Ovary (tissue), 9 donors: ENCODE measurements around the gene SWSAP1. TPM values are rescaled to one million over a fixed set of nuclear protein-coding genes. Genes with fewer than 3 reads are reported as not detected.

ENCODE experiments used
- DNase-seq, 5 donors: peaks; one replicate each; pipeline ENCODE4 v3.0.0-alpha.2; 2019 to 2020
- H3K27ac ChIP-seq, 2 donors: fragments of 200-600 bp; one replicate each; pipeline versions ENCODE4 v1.5.1 to v1.8.0; 2019 to 2022
- H3K27me3 ChIP-seq: fragments of 200-600 bp; one replicate; pipeline ENCODE4 v1.8.0; 2022
- H3K36me3 ChIP-seq: fragments of 200-600 bp; sonication (generic); one replicate; pipeline ENCODE4 v1.5.1; 2019
- H3K4me1 ChIP-seq: one replicate; pipeline ENCODE4 v1.8.1; 2013; ENCODE audit warnings: mild to moderate bottlenecking, moderate library complexity; ENCODE audit not compliant: insufficient read depth
- H3K4me3 ChIP-seq: fragments of 200-600 bp; sonication (generic); one replicate; pipeline ENCODE4 v1.5.1; 2017
- H3K9me3 ChIP-seq, 2 donors: fragments of 200-600 bp in 1 of 2; sonication (generic) in 1 of 2; one replicate each; pipeline versions ENCODE4 v1.5.1 to v1.8.1; 2013 to 2019; ENCODE audit warnings: mild to moderate bottlenecking in 1 of 2, moderate library complexity in 1 of 2
- CTCF ChIP-seq, 3 donors: fragments of 450-650 bp in 2 of 3; fragments of 200-600 bp in 1 of 3; IDR thresholded peaks; one replicate each; pipeline versions ENCODE4 v1.5.1 to v1.8.0; 2016 to 2022; ENCODE audit warnings: antibody characterized with exemption in 3 of 3, mild to moderate bottlenecking in 1 of 3
- EP300 ChIP-seq: sonication (generic); formaldehyde crosslinking; IDR thresholded peaks from one replicate; pipeline ENCODE4 v1.6.1; 2017; ENCODE audit warnings: antibody characterized with exemption
- POLR2A ChIP-seq: fragments of 450-650 bp; IDR thresholded peaks from one replicate; pipeline ENCODE4 v1.6.1; 2017; ENCODE audit warnings: antibody characterized with exemption, mild to moderate bottlenecking, moderate library complexity
- WGBS, 3 donors: extraction: QIAGEN DNeasy Blood & Tissue Kit in 1 of 3; methylation state at CpG; one replicate each; pipeline versions ENCODE4 v1.1.5 to v1.1.7; 2013 to 2017; 5-methylcytosine and 5-hydroxymethylcytosine counted together
- intact Hi-C, 4 donors: fragments of 100-400 bp; cut with DNase I; formaldehyde crosslinking; loops; one replicate each; pipeline versions ENCODE4 v1.11.0 to v1.15.1; 2022 to 2023
- polyA plus RNA-seq, 2 donors: library from polyadenylated mRNA; stranded (reverse); fragments of 200-250 nt in 1 of 2; fragments of 350-450 nt in 1 of 2; fragmentation: Illumina TruSeq in 1 of 2; extraction: RNeasy Lipid Tissue Mini Kit (QIAGEN cat#74804) in 1 of 2; gene quantifications; one replicate each; pipeline ENCODE4 v1.2.3, GENCODE V29; 2013 to 2014
- total RNA-seq, 7 donors: library from RNA; depleted of rRNA in 2 of 7; stranded (reverse); fragments of >200 nt in 2 of 7; fragmentation: NEBNext Ultra II Directional in 3 of 7; extraction: Animal tissue kit (Norgen Biotek cat#: 25700) in 3 of 7; gene quantifications; one replicate each; pipeline versions ENCODE4 v1.1.0 to v1.2.4, GENCODE V29; 2016 to 2023
- donor health status: DM: no; HTN: no; CAD: no; lungs with moderate emphysema.
- donor health status: DM: no; HTN: no; CAD: no.
- donor health status: Bipolar disorder and iron deficiency.
- donor health status: DM: yes; HTN: yes; CAD: no.
- donor health status: DM: no; HTN: no; CAD: no.
- donor health status: DM: yes; HTN: yes; CAD: no.

Gene SWSAP1
- total and polyA plus RNA-seq, 9 donors, result 0.60 to 3.3 (median 2.4) TPM

- peak overlapping the region; percentile 12 for H3K4me3 ChIP-seq
- intact Hi-C loops, result no loop called here
- 2 to 4% (median 3%) methylated on average over 35 to 46 of the region's 46 CpGs for WGBS, 3 donors
- TF ChIP-seq EP300, result peak; percentile 41
- no peak for TF ChIP-seq POLR2A
- peak; percentile 33 to 75 (median 64) for DNase-seq
- H3K27ac ChIP-seq, result no peak overlapping the region
- no peaks in the 10 kb centered on the region for H3K9me3 ChIP-seq
- H3K4me1 ChIP-seq, result peaks cover 16% of the 10 kb centered on the region
- H3K27me3 ChIP-seq, result peaks cover 2% of the 10 kb centered on the region
- no peaks in the 10 kb centered on the region for H3K36me3 ChIP-seq
These were observed 46.2 kb downstream of the SWSAP1 start for GRCh38 chr19:11420429-11421370.

GRCh38 chr19:11421371-11422098, 47.1 kb downstream of the SWSAP1 start:
- peaks cover 2% of the 10 kb centered on the region for H3K27me3 ChIP-seq
- H3K27ac ChIP-seq, result no peak overlapping the region
- no peaks in the 10 kb centered on the region for H3K9me3 ChIP-seq
- WGBS, 3 donors, result 18 to 28% (median 23%) methylated on average over 35 to 36 of the region's 36 CpGs
- H3K4me1 ChIP-seq, result peaks cover 16% of the 10 kb centered on the region
- H3K4me3 ChIP-seq, result no peak overlapping the region
- TF ChIP-seq POLR2A, result no peak
- no peak for TF ChIP-seq EP300
- no peak for TF ChIP-seq CTCF (IDR thresholded peaks at IDR 0.05)
- intact Hi-C loops, result no loop called here
- no peaks in the 10 kb centered on the region for H3K36me3 ChIP-seq
- DNase-seq, result peak in 2 of 5 donors; percentile 54 to 61

GRCh38 chr19:11422163-11423065, 47.9 kb downstream of the SWSAP1 start:
- Histone ChIP-seq H3K27ac (no peak overlapping the region), H3K4me1 (peaks cover 16% of the 10 kb centered on the region), H3K4me3 (no peak overlapping the region), H3K36me3 (no peaks in the 10 kb centered on the region), H3K27me3 (peaks cover 2% of the 10 kb centered on the region), H3K9me3 (no peaks in the 10 kb centered on the region)
- TF ChIP-seq POLR2A (no peak), CTCF (IDR thresholded peaks at IDR 0.05) (no peak), EP300 (no peak)
- DNase-seq, result peak; percentile 48 to 73 (median 64)
- intact Hi-C loops, result no loop called here
- WGBS, 3 donors, result 6 to 8% (median 6%) methylated on average over 52 to 56 of the region's 56 CpGs

GRCh38 chr19:11423164-11423790, 48.8 kb downstream of the SWSAP1 start:
- peaks cover 16% of the 10 kb centered on the region for H3K4me1 ChIP-seq
- no peaks in the 10 kb centered on the region for H3K36me3 ChIP-seq
- peak in 1 of 5 donors; percentile 37 for DNase-seq
- 42 to 67% (median 51%) methylated on average over 27 of the region's 27 CpGs for WGBS, 3 donors
- intact Hi-C loops, result no loop called here
- no peak overlapping the region for H3K27ac ChIP-seq
- TF ChIP-seq POLR2A (no peak), CTCF (IDR thresholded peaks at IDR 0.05) (no peak), EP300 (no peak)
- no peaks in the 10 kb centered on the region for H3K9me3 ChIP-seq
- H3K27me3 ChIP-seq, result peaks cover 2% of the 10 kb centered on the region
- H3K4me3 ChIP-seq, result no peak overlapping the region
